ENCODE data around the gene TMEM272. TPM values are rescaled to one million over a fixed set of nuclear protein-coding genes. Genes with fewer than 3 reads are reported as not detected.

The TMEM272 gene
- total RNA-seq, 4 donors from 2014 or later: not detected

DNA sequence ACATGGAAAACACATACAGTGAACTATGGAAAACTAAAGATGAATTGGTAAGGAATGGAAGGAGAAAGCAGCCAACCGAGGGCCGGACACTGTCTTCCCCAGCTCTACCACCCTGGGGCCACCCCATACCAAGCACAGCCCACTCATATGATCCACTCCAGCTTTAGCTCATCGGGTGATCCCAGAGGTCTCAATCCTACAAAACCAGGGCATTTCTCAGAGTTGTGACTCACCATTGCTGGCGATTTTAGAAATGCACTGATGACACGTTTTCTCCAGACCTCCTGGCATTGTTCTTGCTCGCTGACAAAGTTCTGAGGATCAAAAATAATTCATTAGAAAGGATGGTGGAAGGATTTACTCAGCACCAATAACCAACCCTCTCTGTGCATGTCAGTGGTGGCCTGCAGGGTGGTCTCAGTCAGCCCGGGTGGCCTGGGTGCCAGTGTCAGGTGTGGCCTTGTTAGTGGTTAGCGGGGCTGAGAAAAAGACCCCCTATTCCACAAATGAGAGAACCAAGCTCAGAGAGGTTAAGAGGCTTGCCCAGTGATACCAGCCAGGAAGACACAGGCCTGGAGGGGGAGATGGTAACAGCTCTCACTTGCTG is 6.6 kb downstream of the TMEM272 start:
- no peak overlapping the region for H3K27ac ChIP-seq
- no peaks in the 10 kb centered on the region for H3K36me3 ChIP-seq
- no peaks in the 10 kb centered on the region for H3K9me3 ChIP-seq
- no peak overlapping the region for H3K4me3 ChIP-seq
- TF ChIP-seq EP300 (IDR thresholded peaks at IDR 0.05; ENCODE audit: low read depth) (no peak), CTCF (IDR thresholded peaks at IDR 0.05) (no peak), POLR2AphosphoS5 (IDR thresholded peaks at IDR 0.05) (no peak), POLR2A (IDR thresholded peaks at IDR 0.05) (no peak)
- no peaks in the 10 kb centered on the region for H3K4me1 ChIP-seq
- in situ Hi-C loops (cut with MboI; ENCODE audit: low pct_ligation_motif_present in 1 of 4, low pct_unique_long_range_greater_than_20kb in 1 of 4, low sequenced_read_pairs in 3 of 4) (no loop called here), intact Hi-C loops (cut with DNase I; ENCODE audit: low total_unique reads) (no loop called here)
- WGBS, 2 donors (ENCODE audit: low coverage in 1 of 2): 60 to 87% methylated on average over 1 to 8 of the region's 8 CpGs
- no peaks in the 10 kb centered on the region for H3K27me3 ChIP-seq
- no peak for DNase-seq

- no peak for DNase-seq
- Histone ChIP-seq H3K4me1 (no peaks in the 10 kb centered on the region), H3K27me3 (no peaks in the 10 kb centered on the region), H3K27ac (no peak overlapping the region), H3K9me3 (no peaks in the 10 kb centered on the region), H3K36me3 (no peaks in the 10 kb centered on the region), H3K4me3 (no peak overlapping the region)
- TF ChIP-seq EP300 (IDR thresholded peaks at IDR 0.05; ENCODE audit: low read depth): no peak
- no peak for TF ChIP-seq POLR2A (IDR thresholded peaks at IDR 0.05)
- TF ChIP-seq POLR2AphosphoS5 (IDR thresholded peaks at IDR 0.05): no peak
- no peak for TF ChIP-seq CTCF (IDR thresholded peaks at IDR 0.05)
- WGBS, 2 donors (ENCODE audit: low coverage in 1 of 2): 89% methylated on average over 3 of the region's 3 CpGs; no CpG with 5 or more reads in 1 of the 2 donors
- in situ Hi-C loops (cut with MboI; ENCODE audit: low pct_ligation_motif_present in 1 of 4, low pct_unique_long_range_greater_than_20kb in 1 of 4, low sequenced_read_pairs in 3 of 4): no loop called here
- intact Hi-C loops (cut with DNase I; ENCODE audit: low total_unique reads): no loop called here
Observed at GRCh38 chr13:51837016-51837415, 8.0 kb downstream of the TMEM272 start.

- no peak overlapping the region for H3K4me3 ChIP-seq
- no peaks in the 10 kb centered on the region for H3K27me3 ChIP-seq
- TF ChIP-seq EP300 (IDR thresholded peaks at IDR 0.05; ENCODE audit: low read depth) (no peak), POLR2AphosphoS5 (IDR thresholded peaks at IDR 0.05) (no peak), CTCF (IDR thresholded peaks at IDR 0.05) (no peak), POLR2A (IDR thresholded peaks at IDR 0.05) (no peak)
- no peak overlapping the region for H3K27ac ChIP-seq
- H3K4me1 ChIP-seq: no peaks in the 10 kb centered on the region
- in situ Hi-C loops (cut with MboI; ENCODE audit: low pct_ligation_motif_present in 1 of 4, low pct_unique_long_range_greater_than_20kb in 1 of 4, low sequenced_read_pairs in 3 of 4) (no loop called here), intact Hi-C loops (cut with DNase I; ENCODE audit: low total_unique reads) (no loop called here)
- WGBS, 2 donors (ENCODE audit: low coverage in 1 of 2): 67 to 76% methylated on average over 2 to 7 of the region's 7 CpGs
- no peak for DNase-seq
- H3K36me3 ChIP-seq: no peaks in the 10 kb centered on the region
- no peaks in the 10 kb centered on the region for H3K9me3 ChIP-seq
Observed at GRCh38 chr13:51834581-51835171, 10.3 kb downstream of the TMEM272 start.

DNA sequence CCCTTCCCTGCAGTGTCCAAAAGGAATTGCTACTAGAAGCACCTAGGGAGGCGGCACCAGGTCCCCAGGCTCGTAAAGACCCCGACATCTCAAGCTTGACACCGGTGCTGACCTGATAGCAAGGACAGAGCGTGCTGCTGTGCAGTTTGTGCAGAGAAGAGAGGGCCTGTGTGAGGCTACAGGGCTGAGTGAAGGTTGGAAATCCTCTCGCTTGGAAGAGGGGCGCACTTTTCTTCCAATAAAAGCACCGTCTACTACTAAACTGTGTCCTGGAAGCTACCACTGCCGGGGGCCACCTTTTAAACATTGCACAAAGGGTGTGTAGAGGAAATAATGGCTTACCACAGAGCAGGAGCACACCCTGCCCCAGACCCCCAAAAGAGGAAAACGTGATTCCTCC is 11.0 kb downstream of the TMEM272 start:
- intact Hi-C loops (cut with DNase I; ENCODE audit: low total_unique reads): no loop called here
- H3K27ac ChIP-seq: no peak overlapping the region
- in situ Hi-C loops (cut with MboI; ENCODE audit: low pct_ligation_motif_present in 1 of 4, low pct_unique_long_range_greater_than_20kb in 1 of 4, low sequenced_read_pairs in 3 of 4): no loop called here
- no peak overlapping the region for H3K4me3 ChIP-seq
- no peaks in the 10 kb centered on the region for H3K27me3 ChIP-seq
- DNase-seq: no peak
- 81% methylated on average over 10 of the region's 10 CpGs; no CpG with 5 or more reads in 1 of the 2 donors for WGBS, 2 donors (ENCODE audit: low coverage in 1 of 2)
- no peak for TF ChIP-seq POLR2A (IDR thresholded peaks at IDR 0.05)
- no peaks in the 10 kb centered on the region for H3K9me3 ChIP-seq
- no peaks in the 10 kb centered on the region for H3K36me3 ChIP-seq
- H3K4me1 ChIP-seq: no peaks in the 10 kb centered on the region

Data from transverse colon (tissue), 4 donors.